GM18867 (cell line): ENCODE measurements around the gene CD6.

Source experiments
- ATAC-seq: cut with Tn5 transposase; IDR thresholded peaks from one replicate; pipeline ENCODE4 v1.9.1; 2021; ENCODE audit warnings: mild to moderate bottlenecking, moderate library complexity; ENCODE audit not compliant: unreplicated experiment

Gene CD6, protein sequence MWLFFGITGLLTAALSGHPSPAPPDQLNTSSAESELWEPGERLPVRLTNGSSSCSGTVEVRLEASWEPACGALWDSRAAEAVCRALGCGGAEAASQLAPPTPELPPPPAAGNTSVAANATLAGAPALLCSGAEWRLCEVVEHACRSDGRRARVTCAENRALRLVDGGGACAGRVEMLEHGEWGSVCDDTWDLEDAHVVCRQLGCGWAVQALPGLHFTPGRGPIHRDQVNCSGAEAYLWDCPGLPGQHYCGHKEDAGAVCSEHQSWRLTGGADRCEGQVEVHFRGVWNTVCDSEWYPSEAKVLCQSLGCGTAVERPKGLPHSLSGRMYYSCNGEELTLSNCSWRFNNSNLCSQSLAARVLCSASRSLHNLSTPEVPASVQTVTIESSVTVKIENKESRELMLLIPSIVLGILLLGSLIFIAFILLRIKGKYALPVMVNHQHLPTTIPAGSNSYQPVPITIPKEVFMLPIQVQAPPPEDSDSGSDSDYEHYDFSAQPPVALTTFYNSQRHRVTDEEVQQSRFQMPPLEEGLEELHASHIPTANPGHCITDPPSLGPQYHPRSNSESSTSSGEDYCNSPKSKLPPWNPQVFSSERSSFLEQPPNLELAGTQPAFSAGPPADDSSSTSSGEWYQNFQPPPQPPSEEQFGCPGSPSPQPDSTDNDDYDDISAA

DNA sequence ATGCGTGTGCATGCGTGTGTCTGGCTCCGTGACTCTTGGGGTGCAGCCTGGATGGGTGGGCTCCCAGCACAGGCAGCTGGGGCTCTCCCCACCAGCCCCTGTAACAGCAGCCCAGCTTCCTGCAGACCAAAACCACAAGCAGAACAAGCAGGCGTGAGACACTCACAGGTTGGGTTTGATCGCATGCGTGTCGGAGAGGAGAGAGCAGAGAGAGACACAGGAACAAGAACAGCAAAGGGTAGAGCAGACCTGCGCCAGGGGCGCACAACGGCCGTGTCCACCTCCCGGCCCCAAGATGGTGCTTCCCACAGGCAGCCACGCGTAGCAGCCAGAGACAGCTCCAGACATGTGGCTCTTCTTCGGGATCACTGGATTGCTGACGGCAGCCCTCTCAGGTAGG, at the start of gene CD6:
TSS of gene CD6 (plus strand) at position 161 of the 400 bp plus-strand sequence. CDS start at position 347, 186 bp downstream.
- no peak for ATAC-seq

DNA sequence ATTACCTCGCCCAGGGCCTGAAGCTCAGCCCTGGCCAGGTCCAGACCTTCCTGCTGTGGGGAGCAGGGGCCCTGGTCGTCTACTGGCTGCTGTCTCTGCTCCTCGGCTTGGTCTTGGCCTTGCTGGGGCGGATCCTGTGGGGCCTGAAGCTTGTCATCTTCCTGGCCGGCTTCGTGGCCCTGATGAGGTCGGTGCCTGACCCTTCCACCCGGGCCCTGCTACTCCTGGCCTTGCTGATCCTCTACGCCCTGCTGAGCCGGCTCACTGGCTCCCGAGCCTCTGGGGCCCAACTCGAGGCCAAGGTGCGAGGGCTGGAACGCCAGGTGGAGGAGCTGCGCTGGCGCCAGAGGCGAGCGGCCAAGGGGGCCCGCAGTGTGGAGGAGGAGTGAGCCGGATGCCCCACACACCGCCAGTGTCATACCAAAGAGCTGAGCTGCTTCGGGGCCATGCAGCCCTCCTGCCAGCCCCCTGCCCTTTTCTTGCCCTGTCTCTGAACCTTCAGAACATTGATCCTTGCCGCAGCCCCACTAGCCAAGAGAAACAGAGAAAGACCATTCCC, 49.6 kb upstream of the CD6 start:
- ATAC-seq, result no peak

GRCh38 chr11:60922906-60923305, 48.6 kb upstream of the CD6 start:
- ATAC-seq, result no peak

DNA sequence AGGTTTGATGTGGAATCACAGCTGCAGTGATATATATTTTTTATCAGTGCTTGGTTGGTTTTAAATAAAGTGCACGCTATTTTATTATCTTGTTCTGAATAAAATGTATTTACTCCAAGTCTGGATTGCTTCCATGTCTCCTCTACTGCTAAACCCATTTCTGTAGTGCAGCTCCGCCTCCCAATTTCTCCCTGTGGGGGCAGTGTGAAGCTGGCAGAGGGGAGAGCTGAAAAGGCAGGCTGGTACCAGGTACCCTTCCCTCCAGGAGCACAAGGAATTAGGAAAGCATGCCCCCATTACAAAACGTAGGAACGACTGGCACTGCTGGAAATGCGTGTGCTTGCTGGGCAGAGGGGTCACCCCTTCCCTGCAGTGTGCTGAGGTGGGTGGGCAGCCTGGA, 48.2 kb upstream of the CD6 start:
- no peak for ATAC-seq

- no peak for ATAC-seq
Measured at GRCh38 chr11:60923800-60924109, 47.7 kb upstream of the CD6 start.

DNA sequence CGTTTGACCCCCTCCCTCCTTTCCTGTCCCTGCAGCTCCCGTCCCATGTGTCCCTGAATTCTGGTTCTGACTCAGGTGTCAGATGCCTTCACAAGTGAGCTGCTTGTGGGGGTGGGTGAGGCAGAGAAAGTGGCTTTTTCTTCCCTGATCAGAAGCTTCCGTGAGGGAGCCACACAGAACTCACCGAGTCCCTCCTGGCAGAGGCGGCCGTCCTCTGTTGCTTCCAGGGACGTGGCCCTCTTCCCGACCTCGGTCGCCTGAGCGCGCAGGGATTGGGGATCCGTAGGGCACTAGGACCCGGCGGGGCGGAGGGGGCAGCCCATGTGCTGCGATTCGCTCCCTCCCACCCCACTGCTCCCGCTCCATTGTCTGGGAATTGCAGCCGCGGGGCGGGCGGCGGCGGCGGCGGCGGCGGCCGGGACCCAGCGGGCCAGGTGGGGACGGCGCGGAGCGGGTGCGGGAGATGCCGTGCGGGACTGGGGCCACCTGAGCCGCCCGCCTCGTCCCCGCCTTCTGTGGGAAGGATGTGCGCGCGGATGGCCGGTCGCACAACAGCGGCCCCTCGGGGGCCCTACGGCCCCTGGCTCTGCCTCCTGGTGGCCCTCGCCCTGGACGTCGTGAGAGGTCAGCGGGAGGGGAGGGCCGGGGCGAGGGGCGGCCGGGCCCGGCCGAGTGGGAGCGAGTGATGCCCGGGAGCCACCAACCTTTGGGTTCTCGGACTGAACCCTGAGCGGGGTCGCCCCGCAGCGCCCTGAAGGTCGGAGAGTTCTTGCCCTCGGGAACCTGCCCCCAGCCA, 47.2 kb upstream of the CD6 start, which contains the start of gene TMEM132A:
TSS of gene TMEM132A (plus strand) at position 351 of the 796 bp plus-strand sequence. CDS start at position 525, 174 bp downstream.
- no peak for ATAC-seq

- no peak for ATAC-seq
Measured at GRCh38 chr11:60924906-60925853, 46.3 kb upstream of the CD6 start.

GRCh38 chr11:60925868-60926267, 45.6 kb upstream of the CD6 start:
- ATAC-seq, result no peak

GRCh38 chr11:60926500-60926899, 45.0 kb upstream of the CD6 start:
- ATAC-seq, result no peak

GRCh38 chr11:60927061-60927592, 44.4 kb upstream of the CD6 start:
- ATAC-seq, result no peak

DNA sequence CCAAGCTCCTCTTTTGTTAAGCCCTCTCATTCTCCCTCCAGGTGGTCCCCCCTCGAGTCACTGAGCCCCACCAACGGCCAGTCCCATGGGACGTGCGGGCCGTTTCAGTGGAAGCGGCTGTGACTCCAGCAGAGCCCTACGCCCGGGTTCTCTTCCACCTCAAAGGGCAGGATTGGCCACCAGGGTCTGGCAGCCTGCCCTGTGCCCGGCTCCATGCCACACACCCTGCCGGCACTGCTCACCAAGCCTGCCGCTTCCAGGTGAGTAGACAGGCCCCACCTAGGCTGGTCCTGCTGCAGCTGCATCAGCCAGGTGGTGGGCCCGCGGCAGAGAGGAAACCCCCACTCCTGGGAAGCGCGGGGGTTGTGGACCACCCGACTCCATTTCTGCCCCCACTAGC, 43.9 kb upstream of the CD6 start:
- no peak for ATAC-seq

- no peak for ATAC-seq
Measured at GRCh38 chr11:60928563-60929001, 42.9 kb upstream of the CD6 start.

DNA sequence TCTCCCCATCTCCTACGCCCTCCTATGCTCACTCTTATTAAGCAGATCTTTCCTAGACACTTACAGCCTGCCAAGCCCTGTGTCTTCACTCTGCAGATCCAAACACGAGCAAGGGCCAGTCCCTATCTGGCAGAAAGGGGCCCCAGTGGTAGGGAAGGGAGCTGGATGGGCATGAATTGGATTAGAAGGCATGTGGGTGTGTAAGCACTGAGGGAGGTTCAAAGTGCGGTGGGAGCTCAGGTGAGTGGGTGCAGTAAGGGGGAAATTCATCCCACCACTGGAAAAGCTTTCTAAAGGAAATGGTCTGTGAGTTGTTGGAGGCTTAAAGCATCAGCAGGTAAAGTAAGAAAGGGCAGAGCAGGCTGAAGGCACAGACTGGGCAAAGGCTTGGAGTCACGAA, 41.7 kb upstream of the CD6 start:
- ATAC-seq, result no peak

GRCh38 chr11:60930394-60930793, 41.1 kb upstream of the CD6 start:
- no peak for ATAC-seq

DNA sequence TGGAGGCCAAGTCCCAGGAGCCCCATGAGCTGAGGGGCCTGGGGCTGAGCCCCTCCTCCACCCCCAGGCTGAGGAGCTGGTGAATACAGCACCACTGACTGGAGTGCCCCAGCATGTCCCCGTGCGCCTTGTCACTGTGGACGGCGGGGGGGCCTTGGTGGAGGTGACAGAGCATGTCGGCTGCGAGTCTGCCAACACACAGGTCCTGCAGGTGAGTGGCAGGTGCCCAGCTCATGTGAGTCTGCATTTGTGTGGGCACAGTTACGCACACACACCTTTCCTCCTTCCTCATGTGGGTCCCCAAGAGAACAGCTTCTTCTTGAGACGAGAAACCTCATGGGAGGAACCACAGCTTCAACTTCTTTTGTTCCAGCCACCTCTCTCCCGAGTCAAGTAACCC, 39.6 kb upstream of the CD6 start:
- no peak for ATAC-seq

GRCh38 chr11:60932605-60933356, 38.7 kb upstream of the CD6 start:
- no peak for ATAC-seq

- no peak for ATAC-seq
Measured at GRCh38 chr11:60933416-60934123, 37.9 kb upstream of the CD6 start.

- ATAC-seq, result no peak
Measured at GRCh38 chr11:60934124-60934789, 37.2 kb upstream of the CD6 start.
